WERI-Rb-1 (cell line): ENCODE measurements around the gene PLEKHN1.

ENCODE experiments used
- DNase-seq: peaks from one replicate; pipeline ENCODE4 v3.0.0-alpha.2; 2020
- H3K27ac ChIP-seq: fragments of 250-450 bp; sonication (Bioruptor Pico); 2 replicates; pipeline ENCODE4 v1.5.1; 2020; ENCODE audit warnings: mild to moderate bottlenecking, moderate library complexity
- H3K27me3 ChIP-seq: fragments of 250-450 bp; sonication (Bioruptor Pico); 2 replicates; pipeline ENCODE4 v1.5.1; 2021; ENCODE audit warnings: mild to moderate bottlenecking, low read depth, moderate library complexity; ENCODE audit not compliant: insufficient read depth, severe bottlenecking
- H3K36me3 ChIP-seq: fragments of 250-450 bp; sonication (Bioruptor Pico); 2 replicates; pipeline ENCODE4 v1.5.1; 2020; ENCODE audit warnings: mild to moderate bottlenecking, moderate library complexity
- H3K4me3 ChIP-seq: 2 replicates; pipeline ENCODE4 v1.5.1; 2011; ENCODE audit warnings: low read depth, mild to moderate bottlenecking, control low read depth, low read length
- H3K9me3 ChIP-seq: fragments of 250-450 bp; sonication (Bioruptor Pico); 2 replicates; pipeline ENCODE4 v1.5.1; 2021; ENCODE audit warnings: mild to moderate bottlenecking, moderate library complexity; ENCODE audit not compliant: severe bottlenecking
- CTCF ChIP-seq: IDR thresholded peaks from 2 replicates; pipeline ENCODE4 v1.5.1; 2011; ENCODE audit warnings: low read depth, mild to moderate bottlenecking, control low read depth, inconsistent platforms, low read length

PLEKHN1 gene

GRCh38 chr1:932173-932510 lies 34.1 kb upstream of the PLEKHN1 start:
- no peak for TF ChIP-seq CTCF
- H3K36me3 ChIP-seq = peaks cover 25% of the 10 kb centered on the region
- H3K27me3 ChIP-seq = no peaks in the 10 kb centered on the region
- DNase-seq = no peak
- H3K9me3 ChIP-seq = no peaks in the 10 kb centered on the region
- H3K4me3 ChIP-seq = no peak overlapping the region
- peak overlapping the region; percentile 41 for H3K27ac ChIP-seq

GRCh38 chr1:932776-933602 lies 33.3 kb upstream of the PLEKHN1 start:
- H3K9me3 ChIP-seq = no peaks in the 10 kb centered on the region
- peak overlapping the region; percentile 41 for H3K27ac ChIP-seq
- no peak overlapping the region for H3K4me3 ChIP-seq
- no peak for TF ChIP-seq CTCF
- no peaks in the 10 kb centered on the region for H3K27me3 ChIP-seq
- H3K36me3 ChIP-seq = peaks cover 21% of the 10 kb centered on the region
- DNase-seq = no peak

GRCh38 chr1:933603-933940 lies 32.7 kb upstream of the PLEKHN1 start:
- no peaks in the 10 kb centered on the region for H3K27me3 ChIP-seq
- H3K9me3 ChIP-seq = no peaks in the 10 kb centered on the region
- peaks cover 21% of the 10 kb centered on the region for H3K36me3 ChIP-seq
- DNase-seq = peak; percentile 96
- no peak for TF ChIP-seq CTCF
- no peak overlapping the region for H3K4me3 ChIP-seq
- H3K27ac ChIP-seq = peak overlapping the region; percentile 41

GRCh38 chr1:934991-935750 lies 31.1 kb upstream of the PLEKHN1 start:
- DNase-seq = no peak
- no peak for TF ChIP-seq CTCF
- Histone ChIP-seq H3K36me3 (peaks cover 18% of the 10 kb centered on the region), H3K4me3 (peak overlapping the region; percentile 37), H3K27ac (peak overlapping the region; percentile 37; the same call in 1 of the 2 replicates), H3K27me3 (no peaks in the 10 kb centered on the region), H3K9me3 (no peaks in the 10 kb centered on the region)

- TF ChIP-seq CTCF = no peak
- Histone ChIP-seq H3K4me3 (peak overlapping the region; percentile 37), H3K27me3 (no peaks in the 10 kb centered on the region), H3K9me3 (no peaks in the 10 kb centered on the region), H3K36me3 (peaks cover 12% of the 10 kb centered on the region), H3K27ac (peak overlapping the region; percentile 37; the same call in 1 of the 2 replicates)
- DNase-seq = peak; percentile 86
These were observed 30.5 kb upstream of the PLEKHN1 start for GRCh38 chr1:935751-936231.
